Gastrocnemius medialis (tissue), 4 donors: ENCODE results near the gene OR2F1. TPM values are rescaled to one million over a fixed set of nuclear protein-coding genes. Genes with fewer than 3 reads are reported as not detected.

Experiments used
- ATAC-seq, 2 donors: fragments of 150-250 bp; one replicate each; pipeline ENCODE4 v1.9.1; 2016
- DNase-seq, 2 donors: peaks; one replicate each; pipeline ENCODE4 v3.0.0-alpha.2; 2019
- H3K27ac ChIP-seq, 4 donors: fragments of 200-600 bp; sonication (generic); 1 replicate in 1 of 4; 2 replicates in 3 of 4; pipeline ENCODE4 v1.5.1; 2016 to 2018; ENCODE audit warnings: mild to moderate bottlenecking in 2 of 4, moderate library complexity in 1 of 4
- H3K27me3 ChIP-seq, 3 donors: fragments of 200-600 bp; sonication (generic) in 2 of 3; 1 replicate in 1 of 3; 2 replicates in 2 of 3; pipeline versions ENCODE4 v1.5.1 to v1.6.0; 2016 to 2019; ENCODE audit warnings: mild to moderate bottlenecking in 1 of 3, moderate library complexity in 1 of 3
- H3K36me3 ChIP-seq, 2 donors: fragments of 200-600 bp; sonication (generic) in 1 of 2; one replicate each; pipeline ENCODE4 v1.5.1; 2017 to 2018
- H3K4me1 ChIP-seq, 2 donors: fragments of 200-600 bp; sonication (generic) in 1 of 2; one replicate each; pipeline ENCODE4 v1.5.1; 2016 to 2017; ENCODE audit warnings: mild to moderate bottlenecking in 2 of 2
- H3K4me3 ChIP-seq, 4 donors: fragments of 200-600 bp; sonication (generic) in 3 of 4; 1 replicate in 1 of 4; 2 replicates in 3 of 4; pipeline ENCODE4 v1.5.1; 2016 to 2019; ENCODE audit warnings: mild to moderate bottlenecking in 2 of 4
- H3K9me3 ChIP-seq, 3 donors: fragments of 200-600 bp; sonication (generic) in 2 of 3; 1 replicate in 1 of 3; 2 replicates in 2 of 3; pipeline ENCODE4 v1.5.1; 2016 to 2019
- POLR2A ChIP-seq, 2 donors: fragments of 450-650 bp; IDR thresholded peaks; one replicate each; pipeline ENCODE4 v1.6.1; 2017; ENCODE audit warnings: antibody characterized with exemption in 2 of 2, mild to moderate bottlenecking in 2 of 2, moderate library complexity in 2 of 2
- in situ Hi-C, 4 donors: fragments of 200-750 bp; cut with MboI; loops; one replicate each; pipeline versions ENCODE4 v1.15.0 to v1.8.0; 2017; ENCODE audit warnings: low sequenced_read_pairs in 4 of 4
- intact Hi-C: fragments of 100-400 bp; cut with DNase I; formaldehyde crosslinking; loops from one replicate; pipeline ENCODE4 v1.15.1; 2023; ENCODE audit warnings: low total_unique reads
- total RNA-seq, 4 donors: library from RNA; depleted of rRNA; stranded (reverse); fragments of >200 nt; gene quantifications; one replicate each; pipeline versions ENCODE4 v1.1.0 to v1.2.3, GENCODE V29; 2016
- TF ChIP-seq, protein P1 (sequence below), 5 experiments: fragments of 450-650 bp in 3 of 5; fragments of 200-600 bp in 2 of 5; sonication (generic) in 2 of 5; IDR thresholded peaks in 4 of 5; conservative IDR thresholded peaks in 1 of 5; 1 replicate in 4 of 5; 2 replicates in 1 of 5; pipeline ENCODE4 v1.5.1; 2016 to 2019; ENCODE audit warnings: antibody characterized with exemption in 5 of 5, mild to moderate bottlenecking in 3 of 5, moderate library complexity in 3 of 5

The OR2F1 gene
- total RNA-seq, 4 donors from 2014 or later: not detected

DNA sequence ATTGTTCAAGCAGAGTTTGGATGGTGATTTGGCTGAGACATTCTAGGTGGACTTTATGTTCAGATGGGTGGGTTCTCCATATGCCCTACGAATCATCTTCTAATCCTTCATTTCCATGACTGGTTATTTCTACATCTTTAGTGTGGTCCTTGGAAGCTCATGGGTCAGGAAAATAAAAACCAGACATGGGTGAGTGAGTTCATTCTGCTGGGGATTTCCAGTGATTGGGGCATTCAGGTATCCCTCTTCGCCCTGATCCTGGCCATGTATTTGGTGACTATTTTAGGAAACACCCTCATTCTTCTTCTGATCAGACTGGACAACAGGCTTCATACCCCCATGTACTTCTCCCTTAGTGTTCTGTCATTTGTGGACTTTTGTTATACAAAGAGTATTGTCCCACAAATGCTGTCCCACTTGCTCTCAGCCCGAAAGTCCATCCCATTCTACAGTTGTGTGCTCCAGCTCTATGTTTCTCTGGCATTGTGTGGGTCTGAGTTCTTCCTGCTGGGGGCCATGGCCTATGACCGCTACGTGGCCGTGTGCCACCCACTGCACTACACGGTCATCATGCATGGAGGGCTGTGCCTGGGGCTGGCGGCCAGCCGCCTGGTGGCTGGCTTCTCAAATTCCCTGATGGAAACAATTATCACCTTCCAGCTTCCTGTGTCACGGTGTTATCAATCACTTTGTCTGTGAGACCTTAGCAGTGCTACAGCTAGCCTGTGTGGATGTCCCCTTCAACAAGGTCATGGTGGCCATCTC lies 26.3 kb downstream of the OR2F1 start:
- no peaks in the 10 kb centered on the region for H3K4me1 ChIP-seq
- TF ChIP-seq POLR2A (IDR thresholded peaks at IDR 0.05): no peak
- TF ChIP-seq, protein P1, sequence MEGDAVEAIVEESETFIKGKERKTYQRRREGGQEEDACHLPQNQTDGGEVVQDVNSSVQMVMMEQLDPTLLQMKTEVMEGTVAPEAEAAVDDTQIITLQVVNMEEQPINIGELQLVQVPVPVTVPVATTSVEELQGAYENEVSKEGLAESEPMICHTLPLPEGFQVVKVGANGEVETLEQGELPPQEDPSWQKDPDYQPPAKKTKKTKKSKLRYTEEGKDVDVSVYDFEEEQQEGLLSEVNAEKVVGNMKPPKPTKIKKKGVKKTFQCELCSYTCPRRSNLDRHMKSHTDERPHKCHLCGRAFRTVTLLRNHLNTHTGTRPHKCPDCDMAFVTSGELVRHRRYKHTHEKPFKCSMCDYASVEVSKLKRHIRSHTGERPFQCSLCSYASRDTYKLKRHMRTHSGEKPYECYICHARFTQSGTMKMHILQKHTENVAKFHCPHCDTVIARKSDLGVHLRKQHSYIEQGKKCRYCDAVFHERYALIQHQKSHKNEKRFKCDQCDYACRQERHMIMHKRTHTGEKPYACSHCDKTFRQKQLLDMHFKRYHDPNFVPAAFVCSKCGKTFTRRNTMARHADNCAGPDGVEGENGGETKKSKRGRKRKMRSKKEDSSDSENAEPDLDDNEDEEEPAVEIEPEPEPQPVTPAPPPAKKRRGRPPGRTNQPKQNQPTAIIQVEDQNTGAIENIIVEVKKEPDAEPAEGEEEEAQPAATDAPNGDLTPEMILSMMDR (IDR thresholded peaks at IDR 0.05 in 4 of 5, conservative IDR thresholded peaks at IDR 0.05 in 1 of 5): no peak
- no peak for DNase-seq
- H3K9me3 ChIP-seq: no peaks in the 10 kb centered on the region
- no peaks in the 10 kb centered on the region for H3K27me3 ChIP-seq
- H3K27ac ChIP-seq: no peak overlapping the region
- H3K4me3 ChIP-seq: no peak overlapping the region
- in situ Hi-C loops: no loop called here
- ATAC-seq: no peak
- no peaks in the 10 kb centered on the region for H3K36me3 ChIP-seq
- intact Hi-C loops: no loop called here

DNA sequence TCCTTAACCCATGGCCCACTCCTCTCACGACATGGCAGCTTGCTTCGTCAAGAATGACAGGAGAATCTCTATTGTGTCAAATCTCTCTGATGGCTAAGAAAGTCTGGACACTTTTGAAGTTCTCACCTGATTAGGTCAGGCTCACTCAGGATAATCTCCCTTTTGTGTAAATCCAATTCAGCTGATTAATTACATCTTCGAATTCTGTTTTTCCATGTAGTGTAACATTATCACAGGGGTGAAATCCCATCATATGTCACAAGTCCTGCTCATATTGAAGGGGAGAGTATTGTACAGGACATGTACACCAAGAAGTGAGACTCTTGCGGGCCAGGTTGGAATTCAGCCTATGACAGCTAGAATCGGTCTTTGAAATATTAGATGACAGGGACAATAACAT lies 29.3 kb downstream of the OR2F1 start:
- no peaks in the 10 kb centered on the region for H3K4me1 ChIP-seq
- H3K27me3 ChIP-seq: no peaks in the 10 kb centered on the region
- H3K4me3 ChIP-seq: no peak overlapping the region
- DNase-seq (no peak), ATAC-seq (no peak)
- no peaks in the 10 kb centered on the region for H3K9me3 ChIP-seq
- H3K36me3 ChIP-seq: no peaks in the 10 kb centered on the region
- no peak overlapping the region for H3K27ac ChIP-seq
- intact Hi-C loops (no loop called here), in situ Hi-C loops (no loop called here)
- TF ChIP-seq POLR2A (IDR thresholded peaks at IDR 0.05): no peak
- TF ChIP-seq, protein P1 (IDR thresholded peaks at IDR 0.05 in 4 of 5, conservative IDR thresholded peaks at IDR 0.05 in 1 of 5): no peak

DNA sequence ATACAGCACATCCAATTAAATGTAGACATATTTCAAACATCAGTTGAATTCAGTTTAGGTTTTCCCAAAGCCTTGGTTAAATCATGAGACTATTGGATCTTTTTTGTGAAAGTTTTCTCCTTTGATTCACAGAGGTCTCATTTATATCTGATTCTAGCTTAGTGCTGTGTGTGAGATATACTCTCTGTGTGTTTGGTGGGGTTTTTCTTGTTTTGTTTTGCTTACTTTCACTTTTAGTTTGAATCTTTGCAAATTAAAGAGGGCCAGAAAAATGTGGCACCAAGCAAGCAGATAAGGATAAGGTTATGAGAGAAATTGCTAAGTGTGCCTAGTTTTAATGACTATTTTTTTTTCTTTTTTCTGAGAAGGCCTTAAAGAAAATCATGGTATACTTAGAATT lies 32.9 kb downstream of the OR2F1 start:
- no peak for DNase-seq
- TF ChIP-seq POLR2A (IDR thresholded peaks at IDR 0.05): no peak
- TF ChIP-seq, protein P1 (IDR thresholded peaks at IDR 0.05 in 4 of 5, conservative IDR thresholded peaks at IDR 0.05 in 1 of 5): no peak
- no peaks in the 10 kb centered on the region for H3K36me3 ChIP-seq
- no peak overlapping the region for H3K4me3 ChIP-seq
- no peaks in the 10 kb centered on the region for H3K9me3 ChIP-seq
- H3K4me1 ChIP-seq: no peaks in the 10 kb centered on the region
- ATAC-seq: no peak
- intact Hi-C loops: no loop called here
- in situ Hi-C loops: no loop called here
- H3K27ac ChIP-seq: no peak overlapping the region
- no peaks in the 10 kb centered on the region for H3K27me3 ChIP-seq

DNA sequence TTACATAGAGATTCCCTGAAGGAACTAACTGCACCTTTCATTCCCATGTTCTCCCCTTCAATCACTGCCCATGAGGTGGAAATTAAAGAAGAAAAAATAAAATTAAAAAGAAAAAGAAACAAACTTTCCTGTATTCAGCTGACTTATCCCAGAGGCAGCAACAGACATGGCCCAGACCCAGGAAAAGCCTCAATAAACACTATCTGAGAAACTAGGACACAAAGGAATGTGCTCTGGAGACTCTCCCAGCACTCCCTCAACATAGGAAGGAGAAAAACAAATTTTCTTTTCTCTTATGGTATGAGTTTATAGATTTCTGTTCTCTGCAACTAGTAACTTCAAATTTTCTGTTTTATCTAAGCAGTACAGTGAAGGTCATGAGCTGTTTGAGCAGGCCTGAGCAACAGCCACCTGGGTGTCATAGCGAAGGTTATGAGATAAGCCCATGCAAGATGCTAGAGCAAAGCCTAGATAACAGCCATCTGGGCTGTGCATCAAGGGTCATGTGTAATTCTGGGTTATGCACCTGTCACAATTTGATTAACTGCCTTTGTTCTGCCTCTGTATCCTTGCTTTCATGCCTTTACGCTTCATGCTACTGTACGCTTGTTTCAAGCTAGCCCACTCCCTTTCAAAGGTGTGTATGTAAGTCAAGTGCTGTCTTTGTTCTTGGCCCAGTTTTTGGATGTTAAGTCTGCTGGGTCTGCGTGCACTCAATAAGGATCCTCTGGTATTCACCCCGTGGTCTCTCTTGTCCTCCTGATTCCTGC lies 34.5 kb downstream of the OR2F1 start:
- TF ChIP-seq, protein P1 (IDR thresholded peaks at IDR 0.05 in 4 of 5, conservative IDR thresholded peaks at IDR 0.05 in 1 of 5): no peak
- no peak for TF ChIP-seq POLR2A (IDR thresholded peaks at IDR 0.05)
- DNase-seq (no peak), ATAC-seq (no peak)
- Histone ChIP-seq H3K4me3 (no peak overlapping the region), H3K36me3 (no peaks in the 10 kb centered on the region), H3K27ac (no peak overlapping the region), H3K9me3 (no peaks in the 10 kb centered on the region), H3K4me1 (no peaks in the 10 kb centered on the region), H3K27me3 (no peaks in the 10 kb centered on the region)
- in situ Hi-C loops: no loop called here
- intact Hi-C loops: no loop called here
